Uterus (tissue), 4 donors: ENCODE data around the gene FBRS. TPM values are rescaled to one million over a fixed set of nuclear protein-coding genes. Genes with fewer than 3 reads are reported as not detected.

Experiments
- DNase-seq, 2 donors: peaks; one replicate each; pipeline ENCODE4 v3.0.0-alpha.2; 2019 to 2020
- H3K27ac ChIP-seq, 2 donors: fragments of 200-600 bp; sonication (generic); 1 replicate in 1 of 2; 2 replicates in 1 of 2; pipeline ENCODE4 v1.5.1; 2016 to 2018
- H3K27me3 ChIP-seq, 2 donors: fragments of 200-600 bp; sonication (generic); one replicate each; pipeline ENCODE4 v1.5.1; 2018 to 2019; ENCODE audit warnings: control low read depth in 1 of 2
- H3K36me3 ChIP-seq, 2 donors: fragments of 200-600 bp; sonication (generic); one replicate each; pipeline ENCODE4 v1.5.1; 2019; ENCODE audit warnings: control low read depth in 1 of 2
- H3K4me1 ChIP-seq, 2 donors: fragments of 200-600 bp; sonication (generic); one replicate each; pipeline ENCODE4 v1.5.1; 2018 to 2019; ENCODE audit warnings: control low read depth in 1 of 2
- H3K4me3 ChIP-seq, 2 donors: fragments of 200-600 bp; sonication (generic); 1 replicate in 1 of 2; 2 replicates in 1 of 2; pipeline ENCODE4 v1.5.1; 2018 to 2019; ENCODE audit warnings: mild to moderate bottlenecking in 1 of 2
- H3K9me3 ChIP-seq, 2 donors: fragments of 200-600 bp; sonication (generic); one replicate each; pipeline ENCODE4 v1.5.1; 2019; ENCODE audit warnings: control low read depth in 1 of 2
- POLR2A ChIP-seq, 2 donors: fragments of 450-650 bp; IDR thresholded peaks; one replicate each; pipeline ENCODE4 v1.6.1; 2016; ENCODE audit warnings: antibody characterized with exemption in 2 of 2, mild to moderate bottlenecking in 1 of 2, moderate library complexity in 1 of 2
- intact Hi-C: fragments of 100-400 bp; cut with DNase I; formaldehyde crosslinking; loops from one replicate; pipeline ENCODE4 v1.15.1; 2023; ENCODE audit warnings: low total_unique reads
- total RNA-seq, 4 donors: library from RNA; depleted of rRNA in 3 of 4; stranded (reverse); fragments of >200 nt in 3 of 4; gene quantifications; one replicate each; pipeline versions ENCODE4 v1.1.0 to v1.2.4, GENCODE V29; 2014 to 2023
- TF ChIP-seq, protein P1 (sequence below), 4 experiments: fragments of 200-600 bp in 2 of 4; fragments of 450-650 bp in 2 of 4; sonication (generic) in 2 of 4; IDR thresholded peaks; one replicate each; pipeline ENCODE4 v1.5.1; 2016 to 2019; ENCODE audit warnings: antibody characterized with exemption in 4 of 4, mild to moderate bottlenecking in 2 of 4, moderate library complexity in 1 of 4
- donor health status: DM: yes; HTN: yes; CAD: no.

The FBRS gene
- total RNA-seq = 10 to 100 TPM in 2 of 4 donors, 1 to 10 TPM in 2; 8.5 to 78.4 (median 16.5) TPM

GRCh38 chr16:30657866-30658730, at the start of gene FBRS:
TSS of gene FBRS (plus strand) at chr16:30658431. CDS start at chr16:30659519, 1,088 bp downstream.
- peak; percentile 100 for DNase-seq
- H3K4me3 ChIP-seq = peak within 1 kb of the TSS; percentile 60 to 94
- H3K4me1 ChIP-seq = peaks cover 0 to 18% of the 10 kb centered on the region in 2 donors
- intact Hi-C loops = no loop called here
- no peaks in the 10 kb centered on the region for H3K9me3 ChIP-seq
- H3K27ac ChIP-seq = peak within 1 kb of the TSS; percentile 99
- no peaks in the 10 kb centered on the region for H3K36me3 ChIP-seq
- no peaks in the 10 kb centered on the region for H3K27me3 ChIP-seq
- TF ChIP-seq POLR2A (IDR thresholded peaks at IDR 0.05) = peak; percentile 67 to 88
- TF ChIP-seq, protein P1, sequence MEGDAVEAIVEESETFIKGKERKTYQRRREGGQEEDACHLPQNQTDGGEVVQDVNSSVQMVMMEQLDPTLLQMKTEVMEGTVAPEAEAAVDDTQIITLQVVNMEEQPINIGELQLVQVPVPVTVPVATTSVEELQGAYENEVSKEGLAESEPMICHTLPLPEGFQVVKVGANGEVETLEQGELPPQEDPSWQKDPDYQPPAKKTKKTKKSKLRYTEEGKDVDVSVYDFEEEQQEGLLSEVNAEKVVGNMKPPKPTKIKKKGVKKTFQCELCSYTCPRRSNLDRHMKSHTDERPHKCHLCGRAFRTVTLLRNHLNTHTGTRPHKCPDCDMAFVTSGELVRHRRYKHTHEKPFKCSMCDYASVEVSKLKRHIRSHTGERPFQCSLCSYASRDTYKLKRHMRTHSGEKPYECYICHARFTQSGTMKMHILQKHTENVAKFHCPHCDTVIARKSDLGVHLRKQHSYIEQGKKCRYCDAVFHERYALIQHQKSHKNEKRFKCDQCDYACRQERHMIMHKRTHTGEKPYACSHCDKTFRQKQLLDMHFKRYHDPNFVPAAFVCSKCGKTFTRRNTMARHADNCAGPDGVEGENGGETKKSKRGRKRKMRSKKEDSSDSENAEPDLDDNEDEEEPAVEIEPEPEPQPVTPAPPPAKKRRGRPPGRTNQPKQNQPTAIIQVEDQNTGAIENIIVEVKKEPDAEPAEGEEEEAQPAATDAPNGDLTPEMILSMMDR (IDR thresholded peaks at IDR 0.05) = peak; percentile 71 to 94 (median 84)

- Histone ChIP-seq H3K4me3 (peak overlapping the region; percentile 71 to 86), H3K27me3 (no peaks in the 10 kb centered on the region), H3K36me3 (no peaks in the 10 kb centered on the region), H3K9me3 (no peaks in the 10 kb centered on the region), H3K27ac (peak overlapping the region; percentile 86 to 93), H3K4me1 (no peaks in the 10 kb centered on the region)
- DNase-seq = peak; percentile 47 to 58
- no peak for TF ChIP-seq POLR2A (IDR thresholded peaks at IDR 0.05)
- TF ChIP-seq, protein P1 (IDR thresholded peaks at IDR 0.05) = peak in 2 of 4 experiments; percentile 2 to 4
- intact Hi-C loops = no loop called here
Observed at GRCh38 chr16:30609002-30609925, 49.0 kb upstream of the FBRS start.

- DNase-seq = peak; percentile 95 to 97
- intact Hi-C loops = no loop called here
- Histone ChIP-seq H3K9me3 (no peaks in the 10 kb centered on the region), H3K4me3 (peak within 1 kb of the TSS; percentile 71 to 86), H3K27ac (peak within 1 kb of the TSS; percentile 86 to 93), H3K27me3 (no peaks in the 10 kb centered on the region), H3K36me3 (no peaks in the 10 kb centered on the region), H3K4me1 (no peaks in the 10 kb centered on the region)
- TF ChIP-seq, protein P1 (IDR thresholded peaks at IDR 0.05) = no peak
- TF ChIP-seq POLR2A (IDR thresholded peaks at IDR 0.05) = peak; percentile 19 to 43
Observed at GRCh38 chr16:30609926-30610839, 48.0 kb upstream of the FBRS start, which contains the start of gene ZNF689. TSS of gene ZNF689 (minus strand) at chr16:30610389. CDS start at chr16:30610041, 348 bp downstream.

DNA sequence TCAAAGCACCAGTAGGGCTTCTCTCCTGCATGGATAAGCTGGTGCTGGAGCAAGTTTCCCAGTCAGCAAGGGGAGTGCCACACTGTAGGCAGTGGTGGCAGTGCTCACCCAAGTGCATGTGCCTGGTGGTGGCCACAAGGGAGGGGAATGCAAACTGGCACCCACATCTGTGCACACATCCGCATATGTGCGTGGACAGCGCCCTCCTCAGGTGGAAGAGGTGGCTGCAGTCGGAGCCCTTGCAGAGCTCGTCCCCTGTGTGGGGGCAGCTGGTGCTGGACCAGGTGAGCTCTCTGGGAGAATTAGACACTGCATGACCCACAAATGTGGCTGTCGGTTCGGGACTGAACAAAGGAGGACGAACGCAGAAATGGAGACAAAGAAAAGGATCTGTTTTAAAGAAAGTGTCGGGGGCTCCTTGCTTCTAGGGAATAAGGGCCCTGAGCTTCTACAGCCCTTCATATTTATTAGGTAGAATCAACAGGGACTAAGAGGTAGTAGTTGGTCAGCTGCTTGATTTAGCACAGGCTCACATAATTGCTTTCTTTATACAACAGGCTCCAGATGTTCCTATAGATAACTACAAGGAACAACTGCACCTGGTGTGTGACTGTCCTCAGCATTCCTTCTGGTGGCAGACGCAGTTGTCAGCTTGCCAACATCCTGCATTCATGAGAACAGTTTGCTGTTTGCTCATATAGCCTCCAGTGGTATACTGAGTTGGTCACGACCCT, 42.7 kb upstream of the FBRS start:
- Histone ChIP-seq H3K36me3 (no peaks in the 10 kb centered on the region), H3K27me3 (no peaks in the 10 kb centered on the region), H3K27ac (no peak overlapping the region), H3K4me1 (no peaks in the 10 kb centered on the region), H3K9me3 (no peaks in the 10 kb centered on the region), H3K4me3 (no peak overlapping the region)
- TF ChIP-seq, protein P1 (IDR thresholded peaks at IDR 0.05) = no peak
- TF ChIP-seq POLR2A (IDR thresholded peaks at IDR 0.05) = no peak
- no peak for DNase-seq
- intact Hi-C loops = no loop called here
